H1 (cell line): ENCODE measurements around the gene CHST3. TPM values are rescaled to one million over a fixed set of nuclear protein-coding genes. Genes with fewer than 3 reads are reported as not detected.

Source experiments
- CTCF ChIA-PET: fragments of 300-600 bp; sonication (Branson Sonifier 250); formaldehyde crosslinking; loops from one replicate; lab custom pipeline; 2021; ENCODE audit not compliant: partially characterized antibody; lab: Charles Lee
- POLR2A ChIA-PET: fragments of 300-600 bp; sonication (Branson Sonifier 250); formaldehyde crosslinking; loops from one replicate; lab custom pipeline; 2021; ENCODE audit warnings: inconsistent platforms; ENCODE audit not compliant: partially characterized antibody; lab: Charles Lee
- DNase-seq, 2 experiments: peaks; one replicate each; pipeline versions ENCODE4 v3.0.0 to v3.0.0-alpha.2; 2010 to 2022; ENCODE audit warnings: low spot score in 2 of 2, low read depth in 1 of 2, mixed read lengths in 1 of 2
- FAIRE-seq: peaks from 2 replicates; lab custom pipeline; 2011; peaks lifted over from hg19 to GRCh38; lab: Jason Lieb, UNC
- H2AFZ ChIP-seq: 2 replicates; pipeline ENCODE4 v1.8.1; 2012; ENCODE audit warnings: low read length, inconsistent platforms
- H2AK5ac ChIP-seq: 2 replicates; pipeline ENCODE4 v1.6.1; 2013; ENCODE audit warnings: low read depth, low read length
- H2BK120ac ChIP-seq: replicated peaks from 2 replicates; pipeline ENCODE3; 2013; ENCODE audit warnings: low read depth, low read length, inconsistent platforms
- H2BK12ac ChIP-seq: 2 replicates; pipeline ENCODE4 v1.6.1; 2013; ENCODE audit warnings: low read depth, low read length
- H2BK15ac ChIP-seq: 2 replicates; pipeline ENCODE4 v1.6.1; 2013; ENCODE audit warnings: low read length
- H2BK20ac ChIP-seq: 2 replicates; pipeline ENCODE4 v1.6.1; 2013; ENCODE audit warnings: low read length
- H2BK5ac ChIP-seq: 2 replicates; pipeline ENCODE4 v1.6.1; 2013; ENCODE audit warnings: low read depth, low read length
- H3K14ac ChIP-seq: 2 replicates; pipeline ENCODE4 v1.6.1; 2013; ENCODE audit warnings: inconsistent platforms; ENCODE audit not compliant: insufficient read length
- H3K18ac ChIP-seq: 2 replicates; pipeline ENCODE4 v1.6.1; 2013; ENCODE audit warnings: low read length; ENCODE audit errors: extremely low read depth
- H3K23ac ChIP-seq: 2 replicates; pipeline ENCODE4 v1.6.1; 2013; ENCODE audit warnings: inconsistent platforms; ENCODE audit not compliant: insufficient read length
- H3K23me2 ChIP-seq: 2 replicates; pipeline ENCODE4 v1.6.1; 2013; ENCODE audit warnings: low read depth, low read length
- H3K27ac ChIP-seq: 2 replicates; pipeline ENCODE4 v1.6.1; 2011; ENCODE audit warnings: low read depth, low read length, inconsistent platforms
- H3K27me3 ChIP-seq, 4 experiments: replicated peaks in 1 of 4; 1 replicate in 1 of 4; 2 replicates in 3 of 4; pipeline versions ENCODE4 v1.6.1 to v1.8.1; 2011 to 2013; ENCODE audit warnings: low read length in 3 of 4, mild to moderate bottlenecking in 3 of 4, inconsistent platforms in 2 of 4, mixed read lengths in 2 of 4, moderate library complexity in 1 of 4; ENCODE audit not compliant: control insufficient read depth in 3 of 4, insufficient read depth in 3 of 4; ENCODE audit errors: extremely low read depth in 1 of 4
- H3K36me3 ChIP-seq, 4 experiments: 2 replicates each; pipeline versions ENCODE4 v1.6.1 to v1.8.1; 2011 to 2013; ENCODE audit warnings: mild to moderate bottlenecking in 4 of 4, low read length in 3 of 4, moderate library complexity in 2 of 4, control low read depth in 1 of 4, inconsistent platforms in 1 of 4; ENCODE audit not compliant: insufficient read depth in 4 of 4, control insufficient read depth in 2 of 4
- H3K4ac ChIP-seq: replicated peaks from 2 replicates; pipeline ENCODE3; 2013; ENCODE audit warnings: low read length, low read depth, mixed read lengths, inconsistent platforms; ENCODE audit not compliant: insufficient read length
- H3K4me1 ChIP-seq, 4 experiments: replicated peaks in 1 of 4; 1 replicate in 1 of 4; 2 replicates in 3 of 4; pipeline versions ENCODE4 v1.6.1 to v1.8.1; 2011 to 2013; ENCODE audit warnings: low read length in 3 of 4, inconsistent platforms in 2 of 4, mixed read lengths in 1 of 4; ENCODE audit not compliant: insufficient read depth in 4 of 4, control insufficient read depth in 3 of 4
- H3K4me2 ChIP-seq, 2 experiments: 2 replicates each; pipeline versions ENCODE4 v1.6.1 to v1.8.1; 2011 to 2013; ENCODE audit warnings: low read depth in 2 of 2, low read length in 2 of 2, control low read depth in 1 of 2, inconsistent platforms in 1 of 2, mild to moderate bottlenecking in 1 of 2; ENCODE audit not compliant: insufficient read depth in 1 of 2
- H3K4me3 ChIP-seq, 4 experiments: fragments of 200-600, 300-600 bp in 1 of 4; sonication (generic), shearing (Covaris generic), sonication (Bioruptor Twin) in 1 of 4; 2 replicates each; pipeline versions ENCODE4 v1.5.1 to v1.8.1; 2011 to 2016; ENCODE audit warnings: low read length in 4 of 4, low read depth in 3 of 4, control low read depth in 2 of 4, inconsistent platforms in 2 of 4, mild to moderate bottlenecking in 2 of 4, mixed read lengths in 1 of 4, moderate library complexity in 1 of 4; ENCODE audit not compliant: insufficient read depth in 2 of 4; ENCODE audit errors: extremely low read depth in 1 of 4
- H3K56ac ChIP-seq: replicated peaks from 2 replicates; pipeline ENCODE3; 2013; ENCODE audit warnings: low read depth, mild to moderate bottlenecking, mixed read lengths, low read length, inconsistent platforms; ENCODE audit not compliant: insufficient read length
- H3K79me1 ChIP-seq: 2 replicates; pipeline ENCODE4 v1.6.1; 2013; ENCODE audit warnings: low read depth, low read length, control low read depth
- H3K79me2 ChIP-seq, 2 experiments: 2 replicates each; pipeline versions ENCODE4 v1.6.1 to v1.8.1; 2012 to 2013; ENCODE audit warnings: low read length in 2 of 2, mild to moderate bottlenecking in 2 of 2, inconsistent platforms in 1 of 2; ENCODE audit not compliant: insufficient read depth in 2 of 2, control insufficient read depth in 1 of 2
- H3K9ac ChIP-seq, 4 experiments: replicated peaks in 1 of 4; 1 replicate in 1 of 4; 2 replicates in 3 of 4; pipeline versions ENCODE4 v1.6.1 to v1.8.1; 2011 to 2013; ENCODE audit warnings: low read depth in 3 of 4, low read length in 3 of 4, control low read depth in 2 of 4, mild to moderate bottlenecking in 2 of 4, moderate library complexity in 2 of 4, inconsistent platforms in 1 of 4; ENCODE audit errors: extremely low read depth in 1 of 4
- H3K9me3 ChIP-seq, 2 experiments: 2 replicates each; pipeline versions ENCODE4 v1.6.1 to v1.8.1; 2012 to 2013; ENCODE audit warnings: mild to moderate bottlenecking in 2 of 2, moderate library complexity in 2 of 2, control low read depth in 1 of 2, inconsistent platforms in 1 of 2, low read depth in 1 of 2, low read length in 1 of 2, mixed read lengths in 1 of 2; ENCODE audit not compliant: insufficient read depth in 2 of 2
- H4K20me1 ChIP-seq, 2 experiments: replicated peaks in 1 of 2; 2 replicates each; pipeline versions ENCODE3 to v1.8.1; 2011 to 2013; ENCODE audit warnings: inconsistent platforms in 2 of 2, low read length in 2 of 2, mild to moderate bottlenecking in 1 of 2; ENCODE audit not compliant: insufficient read depth in 2 of 2, control insufficient read depth in 1 of 2
- H4K5ac ChIP-seq: 2 replicates; pipeline ENCODE4 v1.6.1; 2013; ENCODE audit warnings: low read length, low read depth, mixed read lengths, inconsistent platforms; ENCODE audit not compliant: insufficient read length
- H4K8ac ChIP-seq: 2 replicates; pipeline ENCODE4 v1.8.0; 2013; ENCODE audit warnings: mild to moderate bottlenecking, moderate library complexity, low read length, inconsistent platforms; ENCODE audit not compliant: insufficient read depth; ENCODE audit errors: extremely low read depth
- H4K91ac ChIP-seq: replicated peaks from 2 replicates; pipeline ENCODE3; 2013; ENCODE audit warnings: low read length, mixed read lengths, inconsistent platforms; ENCODE audit not compliant: insufficient read length
- BCL11A ChIP-seq, 2 experiments: IDR thresholded peaks; one replicate each; pipeline ENCODE4 v1.6.1; 2011; ENCODE audit warnings: low read depth in 2 of 2, low read length in 2 of 2, mild to moderate bottlenecking in 2 of 2
- EP300 ChIP-seq, 2 experiments: IDR thresholded peaks; 1 replicate in 1 of 2; 2 replicates in 1 of 2; pipeline ENCODE4 v1.6.1; 2011 to 2012; ENCODE audit warnings: low read depth in 2 of 2, low read length in 2 of 2, mild to moderate bottlenecking in 2 of 2, borderline replicate concordance in 1 of 2, inconsistent platforms in 1 of 2, moderate library complexity in 1 of 2
- WGBS, 2 experiments: shearing (Covaris generic) in 1 of 2; methylation state at CpG; one replicate each; pipeline versions ENCODE4 v1.1.6 to v1.1.7; 2013 to 2015; ENCODE audit warnings: low lambda C conversion rate in 2 of 2, mixed read lengths in 2 of 2, inconsistent platforms in 1 of 2, low coverage in 1 of 2, missing lambda C conversion rate in 1 of 2; ENCODE audit not compliant: insufficient replicate concordance in 2 of 2, insufficient coverage in 1 of 2, insufficient read length in 1 of 2; ENCODE audit errors: extremely low coverage in 1 of 2, missing lambda C conversion rate in 1 of 2; 5-methylcytosine and 5-hydroxymethylcytosine counted together
- polyA plus RNA-seq, 7 experiments: library from polyadenylated mRNA; depleted of rRNA in 3 of 7; stranded (reverse) in 5 of 7; unstranded in 2 of 7; fragments of >200 nt in 5 of 7; fragments of 200-250 nt in 2 of 7; gene quantifications; 1 replicate in 5 of 7; 2 replicates in 1 of 7; 4 replicates in 1 of 7; pipeline versions ENCODE4 v1.2.1 to v1.2.3, GENCODE V29; 2011 to 2013; ENCODE audit warnings: missing spikeins in 2 of 7, mixed read lengths in 2 of 7
- total RNA-seq: library from RNA; stranded (reverse); fragmentation: NEBNext Ultra II Directional; extraction: Animal tissue kit (Norgen Biotek cat#: 25700); gene quantifications from 2 replicates; pipeline ENCODE4 v1.2.1, GENCODE V29; 2021

The CHST3 gene
- total and polyA plus RNA-seq, 2 of the 8 experiments (the other 6 are each of a cell fraction or from before 2014, with no cell fraction given), result 2.0 to 5.8 TPM

DNA sequence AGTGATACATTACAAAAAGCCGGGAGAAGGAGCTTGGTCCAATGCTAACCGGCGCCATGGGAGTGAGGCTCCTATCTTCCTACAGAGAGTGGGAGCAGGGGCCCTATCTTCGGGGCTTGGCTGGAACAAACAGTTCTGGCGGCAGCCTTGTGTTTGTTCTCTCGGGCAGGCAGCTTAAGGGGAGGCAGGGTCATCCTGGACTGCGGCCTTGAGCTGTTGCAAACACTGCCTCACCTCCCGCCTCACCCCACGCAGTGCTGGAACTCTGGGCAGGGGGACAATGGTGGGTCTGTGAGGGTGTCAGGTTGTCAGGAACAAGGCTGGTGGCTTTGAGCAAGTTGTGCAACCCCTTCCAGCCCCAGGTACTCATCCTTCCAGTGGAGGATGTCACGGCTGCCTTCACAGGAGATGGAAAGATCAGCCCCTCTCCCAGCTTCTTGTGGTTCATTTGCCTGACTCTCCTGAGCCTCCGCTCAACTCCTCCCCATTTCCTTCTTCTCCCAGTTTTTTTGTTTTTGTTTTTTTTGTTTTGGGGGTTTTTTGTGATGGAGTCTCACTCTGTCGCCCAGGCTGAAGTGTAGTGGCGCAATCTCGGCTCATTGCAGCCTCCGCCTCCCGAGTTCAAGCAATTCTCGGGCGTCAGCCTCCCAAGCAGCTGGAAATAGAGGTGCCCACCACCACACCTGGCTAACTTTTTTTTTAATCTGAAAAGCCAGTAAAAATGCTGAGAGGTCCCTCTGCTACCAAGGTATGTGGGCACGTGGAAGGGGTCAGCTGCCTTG, 66.8 kb downstream of the CHST3 start:
- no peak overlapping the region for H3K4ac ChIP-seq
- ChIA-PET CTCF (interaction anchor here (0.5 to 2.3 kb wide), 11 partner anchors 13 to 672 kb away, joined by 3 to 13 read pairs (median 4); no protein-coding TSS in a partner anchor), POLR2A (interaction anchor here (1.4 kb wide), 1 partner anchor 17 kb away, joined by 4 read pairs; no protein-coding TSS in a partner anchor)
- H4K91ac ChIP-seq, result no peak overlapping the region
- no peaks in the 10 kb centered on the region for H3K9me3 ChIP-seq
- no peak overlapping the region for H3K9ac ChIP-seq
- no peak overlapping the region for H3K23ac ChIP-seq
- H3K4me3 ChIP-seq, result no peak overlapping the region
- no peak overlapping the region for H2AFZ ChIP-seq
- DNase-seq (no peak), FAIRE-seq (no peak)
- H3K4me2 ChIP-seq, result no peak overlapping the region
- no peak overlapping the region for H2BK120ac ChIP-seq
- H2BK20ac ChIP-seq, result no peak overlapping the region
- WGBS, 2 experiments, result 92% methylated on average over 19 of the region's 19 CpGs; no CpG with 5 or more reads in 1 of the 2 experiments
- no peaks in the 10 kb centered on the region for H3K23me2 ChIP-seq
- H4K8ac ChIP-seq, result no peak overlapping the region
- no peaks in the 10 kb centered on the region for H3K79me2 ChIP-seq
- H2BK12ac ChIP-seq, result no peak overlapping the region
- H4K20me1 ChIP-seq, result no peaks in the 10 kb centered on the region
- H2BK5ac ChIP-seq, result no peak overlapping the region
- 0 out of 7 replicates have a peak, but pooled peaks cover 0 to 2% (median 0%) of the 10 kb centered on the region in 4 experiments for H3K27me3 ChIP-seq
- H3K14ac ChIP-seq, result no peak overlapping the region
- no peak overlapping the region for H4K5ac ChIP-seq
- H3K27ac ChIP-seq, result no peak overlapping the region
- H3K18ac ChIP-seq, result no peak overlapping the region; the same call in 1 of the 2 replicates
- H3K56ac ChIP-seq, result no peak overlapping the region
- no peak overlapping the region for H2AK5ac ChIP-seq
- no peaks in the 10 kb centered on the region for H3K79me1 ChIP-seq
- no peaks in the 10 kb centered on the region; a peak in 1 of 7 replicates for H3K4me1 ChIP-seq
- no peak overlapping the region for H2BK15ac ChIP-seq
- H3K36me3 ChIP-seq, result no peaks in the 10 kb centered on the region
- TF ChIP-seq BCL11A (IDR thresholded peaks at IDR 0.05; ENCODE audit: low read depth in 2 of 2, low read length in 2 of 2), result no peak
- peak in 1 of 2 experiments; percentile 82; a peak in 1 of 3 replicates for TF ChIP-seq EP300 (IDR thresholded peaks at IDR 0.05; ENCODE audit: borderline replicate concordance in 1 of 2, low read depth in 2 of 2, low read length in 2 of 2)
